ENCODE measurements around the gene DISP2.

Gene DISP2

DNA sequence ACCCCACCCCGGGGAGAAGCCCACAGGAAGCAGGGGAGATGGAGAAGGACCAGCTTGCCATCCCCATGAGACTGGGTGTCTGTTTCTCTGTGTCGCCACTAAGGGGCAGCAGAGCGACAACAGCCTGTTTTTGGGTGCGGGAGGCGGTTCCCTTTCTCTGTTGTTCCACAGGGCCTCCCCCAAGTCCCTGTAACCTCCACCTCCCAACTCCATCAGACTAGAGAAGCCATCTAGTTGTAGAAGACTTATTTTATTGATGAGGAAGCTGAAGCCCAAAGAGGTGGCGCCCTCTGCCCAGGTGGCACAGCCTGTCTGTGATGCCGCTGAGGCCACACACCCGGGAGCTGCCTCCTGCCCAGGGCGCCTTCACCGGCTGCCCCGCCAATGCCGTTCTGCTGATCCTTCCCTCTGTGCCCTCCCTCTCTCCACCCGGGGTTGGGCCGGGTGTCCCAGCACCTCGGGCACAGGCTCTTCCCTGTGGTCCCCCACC lies 13.3 kb upstream of the DISP2 start:
- peak; percentile 61 for DNase-seq

DNA sequence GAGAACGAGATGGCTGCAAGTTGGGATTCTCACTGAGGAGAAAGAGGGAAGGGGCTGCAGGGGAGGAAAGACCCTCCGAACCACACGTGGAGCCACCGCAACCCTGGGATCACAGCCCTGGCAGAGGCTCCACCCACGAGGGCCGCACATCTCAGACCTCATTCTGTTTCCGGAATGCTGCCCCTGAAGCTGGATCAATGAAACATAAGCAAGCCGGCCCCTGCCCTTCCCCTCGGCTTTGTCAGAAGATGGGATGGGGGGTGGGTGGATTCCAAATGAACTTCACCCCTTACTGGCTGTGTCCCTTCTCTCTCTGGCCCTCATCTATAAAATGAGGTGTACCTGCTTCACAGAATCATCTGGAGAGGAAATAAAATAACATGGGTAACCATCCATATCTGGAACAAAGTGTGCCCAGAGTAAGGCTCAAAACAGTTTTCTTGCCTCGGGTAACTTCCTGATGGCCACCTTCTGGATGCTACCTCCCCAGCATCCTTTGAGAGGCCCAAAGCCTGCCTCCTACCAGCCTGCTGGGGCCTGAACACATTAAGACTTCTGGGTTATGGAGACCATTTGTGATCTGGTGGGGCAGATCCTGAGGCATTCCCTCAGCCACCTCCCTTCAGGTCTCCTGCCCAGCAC lies 12.7 kb upstream of the DISP2 start:
- DNase-seq, result no peak

DNA sequence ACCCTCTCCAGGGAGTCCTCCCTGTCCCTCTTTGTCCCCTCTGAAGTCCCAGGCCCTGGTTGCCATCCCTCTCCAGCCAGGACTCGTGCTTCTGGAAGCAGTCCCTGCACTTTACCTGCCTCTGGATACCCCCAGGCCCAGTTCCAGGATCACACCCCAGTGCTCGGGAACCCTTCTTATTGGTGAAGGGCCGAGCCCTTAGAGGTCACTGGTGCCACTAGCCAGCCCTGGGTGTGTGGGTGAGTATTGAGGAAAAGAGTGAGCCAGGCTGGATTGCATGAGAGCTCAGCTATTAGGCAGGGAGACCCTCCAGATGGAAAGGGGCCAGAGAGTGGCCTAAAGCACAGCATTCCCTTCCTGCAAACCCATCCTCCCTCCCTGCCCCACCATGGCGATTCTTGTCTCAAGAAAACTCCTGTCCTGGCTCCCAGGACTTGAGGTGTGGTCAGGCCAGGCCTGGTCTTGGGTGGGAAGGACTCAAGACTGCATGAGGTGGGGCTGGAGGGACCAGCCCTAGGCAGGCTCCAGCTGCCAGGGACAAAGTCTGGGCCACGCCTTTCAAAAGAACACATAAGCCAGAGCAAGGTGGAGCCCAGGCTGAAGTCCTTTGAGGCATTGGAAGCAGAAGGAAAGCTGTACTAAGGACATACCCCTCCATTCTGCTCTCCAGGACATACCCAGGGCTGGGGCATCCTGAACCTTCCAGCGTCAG lies 12.0 kb upstream of the DISP2 start:
- DNase-seq, result no peak

DNA sequence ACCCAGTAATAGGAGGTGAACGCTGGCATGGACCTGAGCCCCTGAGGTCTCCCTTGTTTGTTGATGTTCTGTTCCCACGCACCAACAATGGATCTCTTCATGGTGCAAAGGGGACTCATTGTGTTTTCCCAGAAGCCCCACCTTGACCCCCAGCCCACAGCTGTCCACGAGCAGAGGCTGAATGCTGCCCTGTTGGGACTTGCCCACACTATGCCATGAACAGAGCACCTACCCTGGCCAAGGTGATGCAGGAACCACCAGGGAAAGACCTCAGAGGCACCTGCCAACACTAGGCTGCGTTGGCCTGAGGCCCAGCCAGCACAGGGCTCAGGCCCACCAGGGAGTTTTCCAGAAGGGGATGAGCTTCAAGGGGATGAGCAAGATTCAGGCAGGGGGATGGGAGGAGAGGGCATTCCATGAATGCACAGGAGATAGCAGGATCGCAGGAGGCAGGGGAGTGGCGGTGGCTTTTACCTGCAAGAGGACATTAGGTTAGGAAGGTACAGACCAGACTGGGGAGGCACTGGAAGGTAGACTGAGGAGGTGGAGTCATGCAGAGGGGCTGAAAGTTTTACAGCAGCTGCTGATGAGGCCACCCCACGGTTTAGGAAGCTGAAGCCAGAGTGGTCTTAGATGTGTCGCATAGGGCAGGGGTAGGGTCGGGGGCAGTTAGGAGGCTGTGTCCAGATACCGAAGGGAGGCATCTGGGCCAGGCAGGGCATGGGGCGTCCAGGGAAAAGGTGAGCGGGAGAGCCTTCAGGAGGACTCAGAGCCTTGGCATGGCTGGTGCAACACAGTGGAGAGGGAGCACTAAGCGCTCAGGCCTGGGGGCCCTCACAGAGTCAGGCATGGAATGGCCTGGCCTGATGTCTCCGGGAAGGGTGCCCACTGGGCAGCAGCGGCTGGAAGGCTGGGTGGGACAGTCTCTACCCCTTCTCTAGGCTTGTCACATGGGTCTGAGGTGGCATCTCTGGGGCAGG lies 11.2 kb upstream of the DISP2 start:
- DNase-seq, result no peak

DNA sequence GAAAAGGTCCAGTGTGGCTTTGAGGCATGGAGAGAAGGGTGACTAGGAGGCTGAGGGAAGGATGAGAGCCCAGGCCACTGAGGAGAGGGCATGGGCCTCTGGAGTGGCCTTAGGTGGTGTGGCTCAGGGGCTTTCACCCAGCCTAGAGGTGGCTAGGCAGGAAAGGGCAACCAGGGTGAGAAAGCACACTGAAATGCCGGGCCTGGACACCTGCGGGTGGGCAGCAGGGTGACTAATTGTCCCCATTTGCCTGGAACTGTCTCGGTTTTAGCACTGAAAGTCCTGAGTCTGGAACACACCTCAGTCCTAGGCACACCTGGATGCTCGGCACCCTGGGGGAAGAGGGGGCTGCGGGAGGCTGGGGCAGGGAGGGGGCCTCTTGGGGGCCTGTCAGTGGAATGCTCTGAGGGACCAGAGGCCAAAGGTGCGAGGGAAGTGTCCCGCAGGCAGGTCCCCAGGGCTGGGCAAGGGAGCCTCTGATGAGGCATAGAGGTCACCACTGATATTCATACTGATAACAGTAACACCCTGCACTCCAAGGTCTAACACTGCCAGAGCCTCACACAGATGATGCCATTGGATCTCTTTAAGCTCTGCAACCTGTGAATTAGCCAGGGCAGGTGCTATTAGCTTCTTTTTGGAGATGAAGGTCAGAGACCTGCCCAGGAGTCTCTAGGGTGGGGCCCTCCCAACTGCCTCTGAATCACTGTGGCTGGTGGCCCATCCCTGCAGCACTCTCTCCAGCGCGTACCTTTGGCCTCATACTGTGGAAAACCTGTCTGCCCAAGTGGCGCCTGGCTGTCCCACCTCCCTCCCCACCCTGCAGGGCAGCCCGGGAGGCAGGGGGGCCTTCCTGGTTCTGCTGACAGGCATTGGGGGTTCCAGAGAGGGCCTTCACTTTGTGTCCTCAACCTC lies 10.2 kb upstream of the DISP2 start:
- no peak for DNase-seq

DNA sequence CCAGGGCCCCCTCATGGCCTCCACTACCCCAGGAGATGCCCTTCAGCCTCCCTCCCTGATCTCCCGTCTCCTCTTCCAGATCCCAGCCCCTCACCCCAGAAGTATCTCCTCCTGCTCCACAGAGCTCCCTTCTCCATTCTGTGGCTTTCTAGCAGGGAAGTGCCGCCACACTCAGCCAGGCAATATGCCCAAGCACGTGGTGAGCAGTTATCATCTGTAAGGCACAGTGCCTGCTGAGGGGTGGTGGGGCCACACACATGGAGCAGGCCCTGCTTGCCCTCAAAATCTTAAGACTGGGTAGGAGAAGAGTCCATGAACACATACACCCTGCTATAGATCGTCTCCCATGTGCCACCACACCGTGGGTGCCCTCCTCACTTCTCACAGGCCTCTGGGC lies 9.5 kb upstream of the DISP2 start:
- DNase-seq, result no peak

DNA sequence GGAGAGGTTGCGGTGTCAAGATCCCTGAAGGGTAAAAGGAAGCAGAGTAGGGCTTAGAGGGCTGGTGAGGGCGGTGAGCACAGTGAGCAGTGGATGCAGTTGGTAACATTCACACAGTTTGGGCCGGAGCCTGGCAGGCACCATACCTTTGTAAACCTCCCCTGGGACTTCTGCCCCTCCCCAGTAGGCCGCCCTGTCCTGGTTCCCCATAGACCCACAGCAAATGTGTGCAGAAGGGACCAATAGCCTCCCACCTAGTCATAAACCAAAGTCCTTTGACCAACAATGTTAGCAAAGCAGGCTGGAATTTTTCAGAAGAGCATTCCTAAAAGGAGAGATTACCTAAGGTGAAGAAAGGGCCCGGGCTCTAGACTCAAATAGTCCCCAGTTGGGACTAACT lies 8.9 kb upstream of the DISP2 start:
- DNase-seq, result no peak

DNA sequence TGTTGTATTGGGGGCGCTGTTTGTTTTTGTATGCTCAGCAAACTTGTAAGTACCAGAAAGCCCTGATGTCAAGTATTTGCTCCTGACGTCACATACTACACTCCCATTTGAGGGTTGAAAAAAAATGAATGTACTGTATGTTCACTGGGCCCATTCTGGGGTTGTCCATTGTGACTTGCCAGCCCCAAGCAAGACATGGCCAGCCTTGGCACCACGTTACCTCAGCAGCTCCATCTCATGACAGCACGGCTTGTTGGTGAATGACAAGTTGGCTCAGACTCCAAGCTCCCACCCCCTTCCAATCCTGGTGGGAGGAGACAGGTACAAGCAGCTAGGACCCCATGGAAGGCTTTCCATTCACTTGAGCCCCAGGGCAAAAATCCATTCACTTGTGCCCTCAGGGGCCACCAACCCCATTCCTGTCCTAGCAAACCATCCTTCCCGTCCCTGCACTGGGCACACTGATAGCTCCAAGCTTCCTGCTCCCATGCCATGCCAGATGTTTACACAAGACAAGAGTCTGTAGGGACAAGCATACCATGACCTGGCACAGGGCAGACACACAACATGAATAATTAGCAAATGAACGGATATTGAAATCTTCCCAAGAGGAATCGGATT lies 5.6 kb upstream of the DISP2 start:
- no peak for DNase-seq

DNA sequence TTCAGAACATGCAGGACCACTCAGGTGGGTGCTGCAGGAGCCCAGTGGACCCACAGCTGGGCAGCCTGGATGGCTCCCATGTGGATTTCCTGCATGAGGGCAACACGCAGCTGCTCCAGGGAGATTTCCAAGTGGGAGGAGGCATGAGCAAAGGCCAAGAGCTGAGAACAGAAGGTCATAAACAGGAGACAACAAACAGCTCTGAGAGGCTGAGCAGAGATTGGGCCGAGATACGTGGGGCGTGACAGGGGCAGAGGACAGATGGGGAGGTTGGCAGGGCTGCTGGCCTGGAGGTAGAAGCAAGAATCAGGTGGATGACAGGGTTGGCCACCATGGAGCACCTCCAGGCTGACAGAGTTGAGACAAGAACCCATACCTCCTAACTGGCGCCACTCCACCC lies 4.3 kb upstream of the DISP2 start:
- DNase-seq, result no peak

DNA sequence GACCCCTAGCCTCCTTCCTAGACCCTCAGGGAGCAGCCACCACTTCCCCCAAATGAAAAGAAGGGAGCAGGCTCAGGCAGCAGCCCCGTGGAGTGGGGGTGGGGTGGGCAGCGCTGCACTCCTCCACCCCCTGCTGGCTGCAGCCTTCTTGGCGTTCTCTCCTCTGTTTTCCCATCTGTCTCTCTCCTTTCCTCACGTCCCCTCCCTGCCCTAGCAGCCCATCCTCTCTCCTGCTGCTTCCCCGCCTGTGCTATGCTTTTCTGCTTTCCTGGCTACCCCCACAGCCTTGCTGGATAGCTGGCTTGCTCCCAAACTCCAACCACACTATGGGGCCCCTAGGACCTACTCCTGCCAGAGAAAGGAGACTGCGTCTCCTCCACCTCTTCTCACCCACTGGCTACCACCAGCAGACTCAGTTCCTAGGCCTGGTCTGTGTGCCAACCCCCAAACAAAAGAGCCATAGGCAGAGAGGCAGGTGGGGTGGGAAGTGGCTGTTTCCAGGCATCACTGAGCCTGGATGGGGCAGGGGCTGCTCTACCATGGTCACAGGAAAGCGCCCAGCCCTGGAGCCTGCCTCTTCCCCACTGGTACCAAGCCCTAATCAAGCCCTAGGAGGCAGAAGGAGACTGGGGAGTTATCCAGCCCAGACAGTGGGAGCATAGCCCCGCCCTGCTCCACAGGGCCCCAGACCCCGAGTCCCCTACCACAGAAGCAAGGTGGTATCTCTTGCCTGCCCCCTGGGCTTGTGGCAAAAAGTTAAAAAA lies 3.4 kb upstream of the DISP2 start:
- DNase-seq, result peak; percentile 13

DNA sequence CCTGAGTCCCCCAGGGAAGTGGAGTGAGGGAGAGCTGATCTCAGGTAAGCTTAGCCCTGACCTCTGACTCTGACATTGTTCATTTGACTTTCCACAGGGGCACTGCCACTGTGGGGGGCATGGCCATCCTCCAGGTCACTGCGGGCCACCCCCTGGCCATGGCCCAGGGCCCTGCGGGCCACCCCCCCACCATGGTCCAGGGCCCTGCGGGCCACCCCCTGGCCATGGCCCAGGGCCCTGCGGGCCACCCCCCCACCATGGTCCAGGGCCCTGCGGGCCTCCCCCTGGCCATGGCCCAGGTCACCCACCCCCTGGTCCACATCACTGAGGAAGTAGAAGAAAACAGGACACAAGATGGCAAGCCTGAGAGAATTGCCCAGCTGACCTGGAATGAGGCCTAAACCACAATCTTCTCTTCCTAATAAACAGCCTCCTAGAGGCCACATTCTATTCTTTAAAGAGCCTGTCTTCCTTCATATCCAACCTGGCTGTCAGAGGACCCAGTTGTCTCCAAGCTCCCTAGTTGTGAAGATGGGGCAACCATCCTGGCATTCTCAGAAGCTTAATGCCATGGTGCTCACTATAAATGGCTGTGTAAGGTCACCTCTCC lies 1.9 kb upstream of the DISP2 start:
- DNase-seq, result no peak

DNA sequence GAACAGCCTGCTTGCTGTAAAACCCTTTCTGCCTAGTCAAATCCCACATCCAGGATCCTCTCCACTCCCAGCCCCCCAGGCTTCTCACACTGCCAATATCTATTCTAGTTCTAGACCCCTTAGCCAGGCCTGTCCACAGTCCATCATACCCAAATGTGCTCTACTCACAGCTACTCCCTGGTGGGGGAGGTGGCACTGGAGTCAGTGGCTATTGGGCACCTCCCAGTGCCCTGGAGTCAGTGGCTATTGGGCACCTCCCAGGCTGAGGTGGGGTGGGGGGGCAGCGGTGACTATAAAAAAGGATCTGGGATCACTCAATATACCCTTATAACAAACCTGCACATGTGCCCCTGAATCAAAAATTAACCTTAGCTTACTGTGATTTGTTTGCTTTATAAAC lies 773 bp upstream of the DISP2 start:
- no peak for DNase-seq

DNA sequence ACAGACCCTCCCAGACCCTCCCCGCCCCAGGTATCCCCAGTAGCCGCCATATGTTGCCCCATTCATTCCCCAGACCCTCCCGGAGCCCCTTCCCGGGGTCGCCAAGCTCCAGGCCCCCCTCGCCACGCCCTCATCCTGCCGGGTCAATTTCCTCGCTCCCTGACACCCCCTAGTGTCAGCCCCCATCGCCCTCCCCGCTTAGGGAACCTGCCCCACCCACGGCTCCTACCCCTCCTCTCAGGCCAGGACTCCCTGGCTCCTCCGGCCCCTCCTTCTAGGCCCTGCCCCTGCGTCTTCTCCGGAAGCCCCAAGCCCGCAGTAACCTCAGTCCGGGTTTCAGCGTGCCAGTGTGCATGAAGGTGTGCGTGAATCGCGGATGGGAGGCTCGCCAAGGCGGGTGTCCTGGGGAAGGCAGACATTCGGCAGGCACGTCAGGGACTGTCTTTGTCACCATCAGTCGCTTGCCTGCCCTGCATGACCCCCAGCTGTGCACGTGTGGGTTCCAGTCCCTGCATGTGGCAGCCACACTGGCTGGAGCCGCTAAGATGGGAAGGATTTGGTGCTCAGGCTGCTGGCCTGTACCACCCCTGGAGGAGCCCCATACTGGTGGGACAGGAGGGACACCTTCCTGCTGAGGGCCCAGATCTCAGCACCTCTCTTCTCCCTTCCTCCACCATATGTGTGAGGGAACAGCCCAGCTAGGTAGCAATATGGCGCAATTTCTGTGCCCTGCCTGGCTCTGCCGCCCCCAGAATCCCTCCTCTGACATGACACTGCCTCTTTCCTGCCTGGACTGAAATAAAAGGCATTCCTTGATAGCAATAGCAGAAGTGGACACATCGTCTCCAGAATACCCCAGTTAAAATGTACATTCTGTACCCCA lies 693 bp downstream of the DISP2 start:
- DNase-seq, result peak; percentile 28

DNA sequence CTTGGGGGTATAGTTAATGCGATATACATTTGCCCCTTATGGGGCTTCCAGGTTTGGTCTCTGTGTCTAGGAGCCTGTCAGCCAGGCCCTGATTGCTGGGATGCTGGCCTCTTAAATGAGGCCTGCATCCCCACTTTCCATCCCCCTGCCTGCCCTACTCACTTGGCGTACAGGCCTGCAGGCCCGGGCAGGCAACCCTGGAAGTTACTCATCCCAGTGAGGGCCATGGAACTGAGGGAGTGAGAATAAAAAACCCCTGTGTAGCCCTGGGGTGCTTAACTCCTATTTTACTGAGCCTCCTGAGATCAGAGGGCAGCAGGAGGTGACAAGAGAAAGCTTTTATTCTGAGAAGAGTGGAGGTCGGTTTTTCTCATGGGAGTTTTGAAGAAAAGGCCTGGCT lies 2.0 kb downstream of the DISP2 start:
- DNase-seq, result no peak

DNA sequence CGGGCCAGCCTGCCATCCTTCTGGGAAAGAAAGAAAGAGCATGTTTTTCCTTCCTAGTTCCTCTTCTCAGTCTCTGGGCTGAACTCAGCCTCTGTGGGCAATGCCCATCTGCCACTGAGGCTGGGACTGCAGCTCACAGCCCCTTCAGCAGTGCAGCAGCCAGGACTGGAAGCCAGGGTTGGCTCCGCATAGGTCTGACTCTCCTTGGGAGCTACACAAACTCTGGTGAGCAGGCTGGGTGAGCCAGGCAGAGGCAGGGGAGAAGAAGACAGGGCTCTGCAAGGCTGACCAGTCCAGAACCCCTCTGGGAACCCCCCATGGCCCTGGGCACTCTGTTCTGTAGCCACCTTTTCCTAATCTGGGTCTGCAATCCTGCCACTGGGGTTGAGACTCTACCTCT lies 3.6 kb downstream of the DISP2 start:
- DNase-seq, result no peak

DNA sequence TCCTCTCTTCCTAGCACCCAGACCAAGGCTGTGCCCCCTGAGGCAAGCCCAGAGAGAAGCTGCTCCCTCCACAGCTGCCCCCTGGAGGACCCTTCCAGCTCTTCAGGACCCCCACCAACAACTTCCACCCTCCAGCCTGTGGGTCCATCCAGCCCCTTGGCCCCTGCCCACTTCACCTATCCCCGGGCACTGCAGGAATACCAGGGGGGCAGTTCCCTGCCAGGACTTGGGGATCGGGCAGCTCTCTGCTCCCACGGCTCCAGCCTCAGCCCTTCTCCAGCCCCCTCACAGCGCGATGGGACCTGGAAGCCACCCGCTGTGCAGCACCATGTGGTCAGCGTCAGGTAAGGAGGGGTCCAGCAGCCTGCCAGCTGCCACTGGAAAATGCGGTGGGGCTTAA lies 5.6 kb downstream of the DISP2 start:
- DNase-seq, result no peak

DNA sequence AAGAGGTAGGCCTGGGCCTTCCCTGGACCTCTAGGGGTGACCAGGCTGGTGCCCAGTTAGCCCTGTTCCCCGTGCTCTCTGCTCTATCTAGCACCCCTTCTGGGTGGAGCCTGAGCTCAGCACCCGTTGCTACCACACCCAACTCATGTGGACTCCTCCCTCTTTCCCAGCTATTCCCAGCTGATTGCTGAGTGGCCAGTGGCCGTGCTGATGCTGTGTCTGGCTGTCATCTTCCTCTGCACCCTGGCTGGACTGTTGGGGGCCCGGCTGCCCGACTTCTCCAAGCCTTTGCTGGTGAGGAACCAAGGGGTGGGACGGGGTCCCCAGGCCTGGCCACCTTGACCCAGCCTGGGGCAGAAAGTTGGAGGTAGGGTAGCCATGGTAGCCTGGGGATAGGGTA lies 6.2 kb downstream of the DISP2 start:
- DNase-seq, result no peak

DNA sequence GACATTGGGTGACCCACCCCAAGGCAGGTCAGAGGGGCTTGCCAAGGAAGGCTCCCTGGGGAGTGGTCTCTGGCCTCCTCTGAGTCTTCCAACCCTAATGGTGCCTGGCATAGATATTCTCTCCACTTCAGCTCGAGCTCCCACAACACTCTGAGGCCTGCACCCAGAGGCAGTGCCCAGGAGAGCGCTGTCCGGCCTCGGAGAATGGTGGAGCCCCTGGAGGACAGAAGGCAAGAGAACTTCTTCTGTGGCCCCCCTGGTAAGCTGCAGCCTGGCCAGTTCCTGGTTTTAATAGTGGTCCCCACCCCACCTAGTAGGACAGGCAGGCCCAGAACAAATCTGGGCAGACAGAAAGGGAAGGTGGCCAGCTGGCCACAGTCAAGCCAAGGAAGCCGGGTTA lies 7.0 kb downstream of the DISP2 start:
- no peak for DNase-seq

DNA sequence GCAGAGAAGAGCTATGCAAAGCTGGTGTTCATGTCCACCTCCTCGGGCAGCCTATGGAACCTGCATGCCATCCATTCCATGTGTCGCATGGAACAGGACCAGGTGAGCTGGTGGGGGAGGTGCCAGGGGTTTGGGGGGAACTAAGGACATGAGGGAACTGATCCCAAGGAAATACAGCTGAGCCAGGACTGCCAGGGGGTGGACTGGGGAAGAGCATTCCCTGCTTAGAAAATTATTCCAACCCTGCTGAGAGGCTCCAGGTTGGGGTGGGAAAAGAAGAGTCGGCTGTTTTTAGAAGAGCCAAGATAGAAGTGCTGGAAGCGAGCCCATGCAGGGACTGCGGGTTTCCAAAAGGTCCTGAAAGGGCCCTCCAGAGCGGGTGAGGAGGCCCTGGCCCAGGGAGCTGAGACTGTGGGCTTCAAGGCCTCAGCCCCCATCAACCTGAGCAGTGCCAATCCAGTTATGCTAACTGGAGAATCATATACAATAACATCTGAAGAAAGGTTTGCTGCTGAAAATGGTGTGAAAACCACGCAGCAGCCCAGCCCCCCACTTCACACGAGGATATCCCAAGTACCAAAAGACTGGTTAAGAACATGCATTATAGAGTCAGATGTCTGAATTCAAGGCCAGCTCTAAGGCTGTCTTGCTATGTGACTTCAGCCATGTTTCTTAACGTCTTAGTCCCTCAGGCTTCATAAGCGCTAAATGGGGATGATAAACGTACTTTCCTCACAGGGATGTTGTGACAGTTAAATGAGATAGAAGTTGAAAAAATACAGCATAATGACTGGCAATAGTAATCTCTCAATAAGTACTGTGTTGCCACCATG lies 7.8 kb downstream of the DISP2 start:
- no peak for DNase-seq
